Tibial nerve (tissue), 4 donors: ENCODE results near the gene AOPEP.

Experiments
- EP300 ChIP-seq, 2 donors: sonication (generic); formaldehyde crosslinking; IDR thresholded peaks; one replicate each; pipeline ENCODE4 v1.6.1; 2017; ENCODE audit warnings: antibody characterized with exemption in 2 of 2, mild to moderate bottlenecking in 1 of 2
- POLR2A ChIP-seq, 2 donors: fragments of 450-650 bp; IDR thresholded peaks; one replicate each; pipeline ENCODE4 v1.6.1; 2017; ENCODE audit warnings: antibody characterized with exemption in 2 of 2, mild to moderate bottlenecking in 2 of 2, moderate library complexity in 2 of 2
- TF ChIP-seq, protein P1 (sequence below), 5 experiments: fragments of 200-600 bp in 3 of 5; fragments of 450-650 bp in 2 of 5; sonication (generic) in 3 of 5; IDR thresholded peaks; one replicate each; pipeline ENCODE4 v1.5.1; 2016 to 2019; ENCODE audit warnings: antibody characterized with exemption in 5 of 5, mild to moderate bottlenecking in 3 of 5, moderate library complexity in 2 of 5

GRCh38 chr9:95111716-95112115 lies 385.2 kb downstream of the AOPEP start:
- TF ChIP-seq, protein P1, sequence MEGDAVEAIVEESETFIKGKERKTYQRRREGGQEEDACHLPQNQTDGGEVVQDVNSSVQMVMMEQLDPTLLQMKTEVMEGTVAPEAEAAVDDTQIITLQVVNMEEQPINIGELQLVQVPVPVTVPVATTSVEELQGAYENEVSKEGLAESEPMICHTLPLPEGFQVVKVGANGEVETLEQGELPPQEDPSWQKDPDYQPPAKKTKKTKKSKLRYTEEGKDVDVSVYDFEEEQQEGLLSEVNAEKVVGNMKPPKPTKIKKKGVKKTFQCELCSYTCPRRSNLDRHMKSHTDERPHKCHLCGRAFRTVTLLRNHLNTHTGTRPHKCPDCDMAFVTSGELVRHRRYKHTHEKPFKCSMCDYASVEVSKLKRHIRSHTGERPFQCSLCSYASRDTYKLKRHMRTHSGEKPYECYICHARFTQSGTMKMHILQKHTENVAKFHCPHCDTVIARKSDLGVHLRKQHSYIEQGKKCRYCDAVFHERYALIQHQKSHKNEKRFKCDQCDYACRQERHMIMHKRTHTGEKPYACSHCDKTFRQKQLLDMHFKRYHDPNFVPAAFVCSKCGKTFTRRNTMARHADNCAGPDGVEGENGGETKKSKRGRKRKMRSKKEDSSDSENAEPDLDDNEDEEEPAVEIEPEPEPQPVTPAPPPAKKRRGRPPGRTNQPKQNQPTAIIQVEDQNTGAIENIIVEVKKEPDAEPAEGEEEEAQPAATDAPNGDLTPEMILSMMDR (IDR thresholded peaks at IDR 0.05), result no peak
- TF ChIP-seq POLR2A (IDR thresholded peaks at IDR 0.05) (no peak), EP300 (IDR thresholded peaks at IDR 0.05) (no peak)
